Fibroblast of lung (primary cell): ENCODE measurements around the gene IFRD1. TPM values are rescaled to one million over a fixed set of nuclear protein-coding genes. Genes with fewer than 3 reads are reported as not detected.
A peak's percentile ranks its signal among the peaks of the same experiment; 100 is the strongest.

Experiments
- DNase-seq, 2 donors: peaks; one replicate each; pipeline versions ENCODE4 v3.0.0 to v3.0.0-alpha.2; 2010; ENCODE audit warnings: low read depth in 2 of 2
- H2AFZ ChIP-seq: 2 replicates; pipeline ENCODE4 v1.5.1; 2012; ENCODE audit warnings: low read length, control low read depth, inconsistent platforms
- H3K27ac ChIP-seq: 2 replicates; pipeline ENCODE4 v1.5.1; 2011; ENCODE audit warnings: low read length, control low read depth; ENCODE audit not compliant: insufficient read depth
- H3K27me3 ChIP-seq: 2 replicates; pipeline ENCODE4 v1.5.1; 2011; ENCODE audit warnings: mild to moderate bottlenecking, low read length; ENCODE audit not compliant: control insufficient read depth, insufficient read depth
- H3K36me3 ChIP-seq: 2 replicates; pipeline ENCODE4 v1.5.1; 2011; ENCODE audit warnings: low read length; ENCODE audit not compliant: control insufficient read depth, insufficient read depth
- H3K4me1 ChIP-seq: 2 replicates; pipeline ENCODE4 v1.5.1; 2011; ENCODE audit warnings: low read length; ENCODE audit not compliant: control insufficient read depth, insufficient read depth; ENCODE audit errors: extremely low read depth
- H3K4me2 ChIP-seq: 2 replicates; pipeline ENCODE4 v1.5.1; 2011; ENCODE audit warnings: low read length, control low read depth; ENCODE audit not compliant: insufficient read depth; ENCODE audit errors: extremely low read depth
- H3K4me3 ChIP-seq, 4 experiments: fragments of 200-600 bp in 1 of 4; sonication (generic) in 1 of 4; replicated peaks in 1 of 4; 2 replicates each; pipeline ENCODE4 v1.5.1; 2011 to 2016; ENCODE audit warnings: low read length in 4 of 4, low read depth in 3 of 4, mild to moderate bottlenecking in 3 of 4, control low read depth in 2 of 4, inconsistent platforms in 1 of 4, mixed read lengths in 1 of 4; ENCODE audit not compliant: insufficient read depth in 1 of 4; ENCODE audit errors: control extremely low read depth in 1 of 4
- H3K79me2 ChIP-seq: 2 replicates; pipeline ENCODE4 v1.5.1; 2012; ENCODE audit warnings: mild to moderate bottlenecking, low read length, inconsistent platforms; ENCODE audit not compliant: control insufficient read depth, insufficient read depth
- H3K9ac ChIP-seq: 2 replicates; pipeline ENCODE4 v1.5.1; 2011; ENCODE audit warnings: mild to moderate bottlenecking, low read length, control low read depth; ENCODE audit not compliant: insufficient read depth
- H3K9me3 ChIP-seq: 2 replicates; pipeline ENCODE4 v1.5.1; 2012; ENCODE audit warnings: low read depth, low read length; ENCODE audit not compliant: control insufficient read depth, insufficient read depth
- H4K20me1 ChIP-seq: 2 replicates; pipeline ENCODE4 v1.5.1; 2011; ENCODE audit warnings: low read length; ENCODE audit not compliant: control insufficient read depth, insufficient read depth; ENCODE audit errors: extremely low read depth
- CTCF ChIP-seq, 2 donors: IDR thresholded peaks in 1 of 2; conservative IDR thresholded peaks in 1 of 2; 1 replicate in 1 of 2; 2 replicates in 1 of 2; pipeline ENCODE4 v1.5.1; 2011 to 2012; ENCODE audit warnings: low read length in 2 of 2, control low read depth in 1 of 2, inconsistent platforms in 1 of 2, low read depth in 1 of 2, mild to moderate bottlenecking in 1 of 2
- EZH2 ChIP-seq: IDR thresholded peaks from 2 replicates; pipeline ENCODE4 v1.5.1; 2012; ENCODE audit warnings: low read length, control low read depth, mild to moderate bottlenecking; ENCODE audit errors: missing control alignments
- polyA plus RNA-seq, 2 donors: library from polyadenylated mRNA; depleted of rRNA in 1 of 2; stranded (reverse) in 1 of 2; unstranded in 1 of 2; fragments of >200 nt; gene quantifications; 2 replicates each; pipeline ENCODE4 v1.2.1, GENCODE V29; 2011 to 2012; ENCODE audit warnings: missing spikeins in 1 of 2
- total RNA-seq: library from RNA; depleted of rRNA; stranded (reverse); fragments of >200 nt; gene quantifications from 2 replicates; pipeline ENCODE4 v1.2.1, GENCODE V29; 2014

IFRD1 gene
- total and polyA plus RNA-seq, 2 donors (not counting 1 experiment from before 2014, with no cell fraction given) = 42.6 to 127 TPM

- Histone ChIP-seq H3K27ac (no peak overlapping the region), H3K36me3 (no peaks in the 10 kb centered on the region), H2AFZ (no peak overlapping the region), H3K79me2 (no peaks in the 10 kb centered on the region), H3K4me3 (no peak overlapping the region), H4K20me1 (no peaks in the 10 kb centered on the region), H3K4me2 (no peak overlapping the region), H3K9me3 (no peaks in the 10 kb centered on the region), H3K4me1 (no peaks in the 10 kb centered on the region), H3K27me3 (no peaks in the 10 kb centered on the region), H3K9ac (no peak overlapping the region)
- peak in 1 of 2 donors; percentile 42 for DNase-seq
- TF ChIP-seq CTCF (conservative IDR thresholded peaks at IDR 0.05 in 1 of 2, IDR thresholded peaks at IDR 0.05 in 1 of 2; ENCODE audit: low read depth in 1 of 2, low read length in 2 of 2) (no peak), EZH2 (no peak)
Measured at GRCh38 chr7:112500619-112501018, 50.4 kb downstream of the IFRD1 start.

DNA sequence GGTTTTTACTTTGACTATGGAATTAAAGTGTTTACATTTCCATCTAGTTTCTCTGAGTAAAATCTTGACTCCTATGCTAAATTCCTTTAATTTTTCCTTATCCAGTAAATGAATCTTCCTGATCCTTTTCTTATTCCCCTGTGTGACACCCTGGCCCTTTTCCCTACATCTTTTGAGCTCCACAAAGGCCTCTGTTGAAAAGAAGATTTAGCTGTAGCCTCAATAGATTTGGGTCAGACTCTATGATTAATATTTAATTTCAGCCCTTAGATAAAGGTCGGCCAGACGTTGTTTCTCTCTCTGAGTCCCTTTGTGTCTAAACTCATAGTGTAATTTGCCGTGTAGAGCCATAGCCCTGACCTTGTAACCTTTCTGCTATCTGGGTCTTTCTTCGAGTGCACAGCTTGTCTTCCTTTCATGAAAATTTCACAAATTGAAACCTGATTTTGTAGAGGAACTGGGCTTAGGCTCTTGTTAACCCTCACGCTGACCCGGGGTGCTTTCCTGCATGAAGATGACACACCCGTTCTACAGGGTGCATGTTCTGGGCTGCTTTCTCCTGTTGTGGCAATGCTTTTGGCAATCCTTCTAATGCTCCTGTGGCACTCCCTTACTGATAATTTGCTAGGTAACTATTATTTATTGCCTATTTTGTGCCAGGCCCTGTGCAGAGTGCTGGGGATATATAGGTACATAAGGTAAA is 51.7 kb downstream of the IFRD1 start:
- Histone ChIP-seq H3K79me2 (no peaks in the 10 kb centered on the region), H3K27ac (no peak overlapping the region), H3K9ac (no peak overlapping the region), H3K4me3 (no peak overlapping the region), H2AFZ (no peak overlapping the region), H3K27me3 (no peaks in the 10 kb centered on the region), H3K9me3 (no peaks in the 10 kb centered on the region), H3K36me3 (no peaks in the 10 kb centered on the region), H4K20me1 (no peaks in the 10 kb centered on the region), H3K4me2 (no peak overlapping the region), H3K4me1 (no peaks in the 10 kb centered on the region)
- TF ChIP-seq CTCF (conservative IDR thresholded peaks at IDR 0.05 in 1 of 2, IDR thresholded peaks at IDR 0.05 in 1 of 2; ENCODE audit: low read depth in 1 of 2, low read length in 2 of 2) = no peak
- TF ChIP-seq EZH2 = no peak
- no peak for DNase-seq

DNA sequence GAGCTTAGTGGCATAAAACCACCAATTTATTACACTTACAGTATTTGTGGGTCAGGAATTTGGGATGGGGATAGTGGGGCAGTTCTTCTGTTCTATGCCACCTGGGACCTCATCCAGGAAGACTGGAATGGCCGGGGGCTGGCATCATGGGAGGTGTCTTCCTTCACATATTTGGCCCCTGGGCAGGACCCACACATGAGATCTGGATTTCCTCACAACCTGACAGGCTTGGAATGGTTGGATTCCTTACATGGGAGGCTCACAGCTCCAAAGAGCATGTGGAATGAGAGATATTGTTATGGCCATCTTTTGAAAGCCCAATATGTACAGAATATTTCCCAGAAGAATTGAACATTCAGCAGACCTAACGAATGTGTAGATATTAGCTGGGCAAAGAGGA is 52.4 kb downstream of the IFRD1 start:
- no peak for DNase-seq
- Histone ChIP-seq H3K27me3 (no peaks in the 10 kb centered on the region), H2AFZ (no peak overlapping the region), H3K9ac (no peak overlapping the region), H3K9me3 (no peaks in the 10 kb centered on the region), H3K79me2 (no peaks in the 10 kb centered on the region), H3K4me2 (no peak overlapping the region), H3K4me3 (no peak overlapping the region), H4K20me1 (no peaks in the 10 kb centered on the region), H3K4me1 (no peaks in the 10 kb centered on the region), H3K27ac (no peak overlapping the region), H3K36me3 (no peaks in the 10 kb centered on the region)
- TF ChIP-seq EZH2 = no peak
- no peak for TF ChIP-seq CTCF (conservative IDR thresholded peaks at IDR 0.05 in 1 of 2, IDR thresholded peaks at IDR 0.05 in 1 of 2; ENCODE audit: low read depth in 1 of 2, low read length in 2 of 2)
